PC-9 (cell line): Measurements from ENCODE around the gene ZNF444.

Experiments used
- CTCF ChIP-seq: fragments of 200-600 bp; sonication (generic); conservative IDR thresholded peaks from 2 replicates; pipeline ENCODE4 v1.6.1; 2017; ENCODE audit warnings: mixed run types, antibody characterized with exemption, mild to moderate bottlenecking, moderate library complexity
- EZH2 ChIP-seq: fragments of 200-600 bp; sonication (generic); IDR thresholded peaks from 2 replicates; pipeline ENCODE4 v1.8.0; 2017; ENCODE audit warnings: antibody characterized with exemption, low read depth

DNA sequence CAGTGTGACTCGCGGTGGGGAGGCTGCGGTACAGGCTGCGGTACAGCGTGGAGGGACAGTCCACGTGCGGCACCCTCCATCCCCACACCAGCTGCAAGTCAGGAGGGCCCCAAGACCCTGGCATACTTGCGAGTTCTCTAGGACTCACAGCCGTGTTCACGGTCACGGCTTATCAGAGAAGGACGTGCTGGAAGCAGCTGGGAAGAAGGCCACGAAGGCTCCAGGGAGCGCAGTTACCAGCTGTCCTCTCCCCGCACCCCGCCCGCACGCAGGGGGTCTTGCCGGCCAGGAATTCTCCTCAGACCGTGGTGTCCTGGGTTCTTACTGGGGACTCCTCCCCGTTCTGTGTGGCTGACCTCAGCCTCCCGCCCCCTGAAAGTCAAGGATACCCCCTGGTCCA lies 6.2 kb downstream of the ZNF444 start:
- TF ChIP-seq CTCF (no peak), EZH2 (no peak)
